HEK293 (cell line): ENCODE results near the gene SMAD7.

Source experiments
- CTCF ChIA-PET: fragments of 350-600 bp; formaldehyde crosslinking; extraction: SDS; loops from one replicate; lab custom pipeline; 2021; ENCODE audit warnings: antibody characterized with exemption; lab: Yijun Ruan, JAX
- POLR2A ChIA-PET: fragments of 300-600 bp; formaldehyde crosslinking; extraction: SDS; loops from one replicate; lab custom pipeline; 2020; ENCODE audit warnings: antibody characterized with exemption, inconsistent platforms; lab: Yijun Ruan, JAX
- H3K27ac ChIP-seq: fragments of 200-500 bp; sonication (Bioruptor generic); 2 replicates; pipeline ENCODE4 v1.5.1; 2014; ENCODE audit warnings: low read depth, low read length, control low read depth, inconsistent platforms; ENCODE audit errors: extremely low read depth
- H3K36me3 ChIP-seq, 2 experiments: fragments of 200-500 bp in 1 of 2; sonication (Bioruptor generic) in 1 of 2; 1 replicate in 1 of 2; 2 replicates in 1 of 2; pipeline ENCODE4 v1.5.1; 2014 to 2017; ENCODE audit warnings: inconsistent platforms in 2 of 2, low read length in 2 of 2; ENCODE audit not compliant: control insufficient read depth in 2 of 2, insufficient read depth in 1 of 2
- H3K4me1 ChIP-seq: fragments of 200-500 bp; sonication (Bioruptor generic); 2 replicates; pipeline ENCODE4 v1.5.1; 2014; ENCODE audit warnings: mild to moderate bottlenecking, low read length, inconsistent platforms; ENCODE audit not compliant: control insufficient read depth, insufficient read depth
- H3K4me3 ChIP-seq: 2 replicates; pipeline ENCODE4 v1.5.1; 2011; ENCODE audit warnings: low read depth, mild to moderate bottlenecking, control low read depth, low read length, moderate library complexity
- H3K9me3 ChIP-seq: fragments of 200-500 bp; sonication (Bioruptor generic); 2 replicates; pipeline ENCODE4 v1.5.1; 2014; ENCODE audit warnings: low read depth, low read length, inconsistent platforms; ENCODE audit not compliant: control insufficient read depth, insufficient read depth
- GLI4 ChIP-seq: fragments of 450-650 bp; formaldehyde crosslinking; IDR thresholded peaks from 2 replicates; pipeline ENCODE4 v1.5.1; 2016; ENCODE audit warnings: missing biosample characterization, missing genetic modification characterization
- HOXA7 ChIP-seq: sonication (generic); formaldehyde crosslinking; IDR thresholded peaks from 2 replicates; pipeline ENCODE4 v1.8.1; 2022; ENCODE audit warnings: missing genetic modification reagents, borderline replicate concordance
- KLF10 ChIP-seq: fragments of 450-650 bp; IDR thresholded peaks from 2 replicates; pipeline ENCODE4 v1.5.1; 2018; ENCODE audit warnings: missing biosample characterization, mild to moderate bottlenecking, missing genetic modification characterization
- KLF16 ChIP-seq: fragments of 450-650 bp; formaldehyde crosslinking; IDR thresholded peaks from 2 replicates; pipeline ENCODE4 v1.5.1; 2017; ENCODE audit warnings: missing biosample characterization, missing genetic modification characterization
- ZBTB8A ChIP-seq: fragments of 450-650 bp; formaldehyde crosslinking; IDR thresholded peaks from 2 replicates; pipeline ENCODE4 v1.5.1; 2016; ENCODE audit warnings: missing biosample characterization, missing genetic modification characterization
- ZFP37 ChIP-seq: fragments of 450-650 bp; formaldehyde crosslinking; IDR thresholded peaks from 2 replicates; pipeline ENCODE4 v1.5.1; 2016; ENCODE audit warnings: missing biosample characterization, missing genetic modification characterization
- ZFP41 ChIP-seq: fragments of 450-650 bp; formaldehyde crosslinking; IDR thresholded peaks from 2 replicates; pipeline ENCODE4 v1.5.1; 2016; ENCODE audit warnings: missing biosample characterization, missing genetic modification characterization, borderline replicate concordance
- ZFP69B ChIP-seq: fragments of 450-650 bp; formaldehyde crosslinking; IDR thresholded peaks from 2 replicates; pipeline ENCODE4 v1.5.1; 2016; ENCODE audit warnings: missing biosample characterization, missing genetic modification characterization
- ZNF184 ChIP-seq: fragments of 450-650 bp; IDR thresholded peaks from 2 replicates; pipeline ENCODE4 v1.5.1; 2018; ENCODE audit warnings: missing biosample characterization, mild to moderate bottlenecking, missing genetic modification characterization
- ZNF394 ChIP-seq: fragments of 450-650 bp; formaldehyde crosslinking; IDR thresholded peaks from 2 replicates; pipeline ENCODE4 v1.5.1; 2016; ENCODE audit warnings: missing biosample characterization, missing genetic modification characterization, mild to moderate bottlenecking, moderate library complexity, borderline replicate concordance
- ZNF416 ChIP-seq: fragments of 450-650 bp; formaldehyde crosslinking; IDR thresholded peaks from 2 replicates; pipeline ENCODE4 v1.5.1; 2016; ENCODE audit warnings: missing biosample characterization, missing genetic modification characterization
- ZNF433 ChIP-seq: fragments of 450-650 bp; formaldehyde crosslinking; IDR thresholded peaks from 2 replicates; pipeline ENCODE4 v1.5.1; 2016; ENCODE audit warnings: missing biosample characterization, missing genetic modification characterization, low read depth
- ZNF585B ChIP-seq: fragments of 450-650 bp; formaldehyde crosslinking; IDR thresholded peaks from 2 replicates; pipeline ENCODE4 v1.5.1; 2016; ENCODE audit warnings: missing biosample characterization, missing genetic modification characterization
- ZNF768 ChIP-seq: fragments of 450-650 bp; formaldehyde crosslinking; IDR thresholded peaks from 2 replicates; pipeline ENCODE4 v1.5.1; 2018; ENCODE audit warnings: missing biosample characterization, mild to moderate bottlenecking, missing genetic modification characterization
- TF ChIP-seq, protein P1 (sequence below): fragments of 450-650 bp; formaldehyde crosslinking; IDR thresholded peaks from 2 replicates; pipeline ENCODE4 v1.5.1; 2016; ENCODE audit warnings: missing biosample characterization, missing genetic modification characterization
- TF ChIP-seq, protein P2 (sequence below): fragments of 450-650 bp; formaldehyde crosslinking; IDR thresholded peaks from 2 replicates; pipeline ENCODE4 v1.5.1; 2016; ENCODE audit warnings: missing biosample characterization, missing genetic modification characterization
- TF ChIP-seq, protein P3 (sequence below): fragments of 450-650 bp; formaldehyde crosslinking; IDR thresholded peaks from 2 replicates; pipeline ENCODE4 v1.5.0; 2017; ENCODE audit warnings: missing biosample characterization, missing genetic modification characterization, borderline replicate concordance
- TF ChIP-seq, protein P4 (sequence below): fragments of 450-650 bp; formaldehyde crosslinking; IDR thresholded peaks from 2 replicates; pipeline ENCODE4 v1.5.1; 2016; ENCODE audit warnings: missing biosample characterization, missing genetic modification characterization
- TF ChIP-seq, protein P5 (sequence below): fragments of 450-650 bp; formaldehyde crosslinking; IDR thresholded peaks from 2 replicates; pipeline ENCODE4 v1.5.1; 2016; ENCODE audit warnings: missing biosample characterization, missing genetic modification characterization, low read depth

The SMAD7 gene

DNA sequence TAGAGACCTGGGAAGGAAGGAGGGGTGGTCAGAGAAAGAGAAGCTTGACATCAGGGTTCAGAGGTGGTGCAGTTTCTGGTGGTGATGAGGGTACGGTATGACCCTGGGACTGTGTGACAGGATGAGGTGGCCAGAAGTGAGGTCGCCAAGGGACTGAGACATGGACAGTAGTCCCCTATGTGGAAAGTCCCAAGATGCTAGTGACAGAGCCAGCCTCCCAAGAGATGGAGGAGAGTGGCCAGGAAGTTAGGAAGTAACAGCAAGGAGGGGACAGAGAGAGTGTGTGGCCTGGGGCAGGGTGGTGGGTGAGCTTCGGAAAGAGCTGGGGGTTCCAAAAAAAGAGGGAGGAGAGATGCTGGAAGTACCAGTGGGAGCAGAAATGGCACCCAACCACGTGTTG is 66.0 kb downstream of the SMAD7 start:
- no peak overlapping the region for H3K27ac ChIP-seq
- H3K4me3 ChIP-seq: no peak overlapping the region
- no peaks in the 10 kb centered on the region for H3K9me3 ChIP-seq
- TF ChIP-seq KLF16 (tag by site-specific recombination) (no peak), ZNF433 (no peak), ZNF585B (tag by site-specific recombination) (no peak)
- CTCF ChIA-PET: interaction anchor here (0.7 kb wide), 1 partner anchor 13 kb away, joined by 3 read pairs; no protein-coding TSS in a partner anchor
- no peaks in the 10 kb centered on the region for H3K4me1 ChIP-seq
- no peaks in the 10 kb centered on the region for H3K36me3 ChIP-seq
- POLR2A ChIA-PET: no interaction called here

DNA sequence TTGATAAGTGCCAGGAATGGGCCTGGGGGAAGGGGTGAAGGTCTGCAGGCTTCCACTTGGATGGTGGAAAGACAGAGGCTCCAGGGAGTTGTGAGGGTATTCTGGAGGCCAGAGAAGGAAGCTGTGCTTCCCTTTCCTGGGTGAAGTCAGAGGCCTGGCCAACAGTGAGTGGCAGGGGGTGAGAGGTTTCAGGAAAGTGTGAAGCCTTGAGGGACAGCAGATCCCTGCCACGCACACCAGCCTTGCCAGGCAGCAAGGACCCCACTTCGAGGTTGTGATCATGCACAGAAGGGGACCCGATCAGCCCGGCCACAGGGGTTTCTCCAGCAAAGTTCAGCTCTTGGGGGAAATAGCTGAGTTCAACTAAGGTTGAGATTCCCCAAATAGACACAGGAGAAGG is 66.5 kb downstream of the SMAD7 start:
- Histone ChIP-seq H3K27ac (no peak overlapping the region), H3K4me3 (no peak overlapping the region), H3K4me1 (no peaks in the 10 kb centered on the region), H3K9me3 (no peaks in the 10 kb centered on the region)
- ChIA-PET POLR2A (no interaction called here), CTCF (interaction anchor here (0.5 to 0.7 kb wide), 2 partner anchors 12 to 1327 kb away, joined by 3 read pairs; no protein-coding TSS in a partner anchor)
- TF ChIP-seq, protein P1, sequence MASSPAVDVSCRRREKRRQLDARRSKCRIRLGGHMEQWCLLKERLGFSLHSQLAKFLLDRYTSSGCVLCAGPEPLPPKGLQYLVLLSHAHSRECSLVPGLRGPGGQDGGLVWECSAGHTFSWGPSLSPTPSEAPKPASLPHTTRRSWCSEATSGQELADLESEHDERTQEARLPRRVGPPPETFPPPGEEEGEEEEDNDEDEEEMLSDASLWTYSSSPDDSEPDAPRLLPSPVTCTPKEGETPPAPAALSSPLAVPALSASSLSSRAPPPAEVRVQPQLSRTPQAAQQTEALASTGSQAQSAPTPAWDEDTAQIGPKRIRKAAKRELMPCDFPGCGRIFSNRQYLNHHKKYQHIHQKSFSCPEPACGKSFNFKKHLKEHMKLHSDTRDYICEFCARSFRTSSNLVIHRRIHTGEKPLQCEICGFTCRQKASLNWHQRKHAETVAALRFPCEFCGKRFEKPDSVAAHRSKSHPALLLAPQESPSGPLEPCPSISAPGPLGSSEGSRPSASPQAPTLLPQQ (tag by site-specific recombination): no peak
- TF ChIP-seq, protein P2, sequence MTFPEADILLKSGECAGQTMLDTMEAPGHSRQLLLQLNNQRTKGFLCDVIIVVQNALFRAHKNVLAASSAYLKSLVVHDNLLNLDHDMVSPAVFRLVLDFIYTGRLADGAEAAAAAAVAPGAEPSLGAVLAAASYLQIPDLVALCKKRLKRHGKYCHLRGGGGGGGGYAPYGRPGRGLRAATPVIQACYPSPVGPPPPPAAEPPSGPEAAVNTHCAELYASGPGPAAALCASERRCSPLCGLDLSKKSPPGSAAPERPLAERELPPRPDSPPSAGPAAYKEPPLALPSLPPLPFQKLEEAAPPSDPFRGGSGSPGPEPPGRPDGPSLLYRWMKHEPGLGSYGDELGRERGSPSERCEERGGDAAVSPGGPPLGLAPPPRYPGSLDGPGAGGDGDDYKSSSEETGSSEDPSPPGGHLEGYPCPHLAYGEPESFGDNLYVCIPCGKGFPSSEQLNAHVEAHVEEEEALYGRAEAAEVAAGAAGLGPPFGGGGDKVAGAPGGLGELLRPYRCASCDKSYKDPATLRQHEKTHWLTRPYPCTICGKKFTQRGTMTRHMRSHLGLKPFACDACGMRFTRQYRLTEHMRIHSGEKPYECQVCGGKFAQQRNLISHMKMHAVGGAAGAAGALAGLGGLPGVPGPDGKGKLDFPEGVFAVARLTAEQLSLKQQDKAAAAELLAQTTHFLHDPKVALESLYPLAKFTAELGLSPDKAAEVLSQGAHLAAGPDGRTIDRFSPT: no peak
- TF ChIP-seq, protein P3, sequence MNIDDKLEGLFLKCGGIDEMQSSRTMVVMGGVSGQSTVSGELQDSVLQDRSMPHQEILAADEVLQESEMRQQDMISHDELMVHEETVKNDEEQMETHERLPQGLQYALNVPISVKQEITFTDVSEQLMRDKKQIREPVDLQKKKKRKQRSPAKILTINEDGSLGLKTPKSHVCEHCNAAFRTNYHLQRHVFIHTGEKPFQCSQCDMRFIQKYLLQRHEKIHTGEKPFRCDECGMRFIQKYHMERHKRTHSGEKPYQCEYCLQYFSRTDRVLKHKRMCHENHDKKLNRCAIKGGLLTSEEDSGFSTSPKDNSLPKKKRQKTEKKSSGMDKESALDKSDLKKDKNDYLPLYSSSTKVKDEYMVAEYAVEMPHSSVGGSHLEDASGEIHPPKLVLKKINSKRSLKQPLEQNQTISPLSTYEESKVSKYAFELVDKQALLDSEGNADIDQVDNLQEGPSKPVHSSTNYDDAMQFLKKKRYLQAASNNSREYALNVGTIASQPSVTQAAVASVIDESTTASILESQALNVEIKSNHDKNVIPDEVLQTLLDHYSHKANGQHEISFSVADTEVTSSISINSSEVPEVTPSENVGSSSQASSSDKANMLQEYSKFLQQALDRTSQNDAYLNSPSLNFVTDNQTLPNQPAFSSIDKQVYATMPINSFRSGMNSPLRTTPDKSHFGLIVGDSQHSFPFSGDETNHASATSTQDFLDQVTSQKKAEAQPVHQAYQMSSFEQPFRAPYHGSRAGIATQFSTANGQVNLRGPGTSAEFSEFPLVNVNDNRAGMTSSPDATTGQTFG (tag by site-specific recombination): no peak
- TF ChIP-seq ZFP69B: no peak
- TF ChIP-seq, protein P4, sequence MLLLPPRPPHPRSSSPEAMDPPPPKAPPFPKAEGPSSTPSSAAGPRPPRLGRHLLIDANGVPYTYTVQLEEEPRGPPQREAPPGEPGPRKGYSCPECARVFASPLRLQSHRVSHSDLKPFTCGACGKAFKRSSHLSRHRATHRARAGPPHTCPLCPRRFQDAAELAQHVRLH: no peak
- TF ChIP-seq, all 188 proteins: peak for 0
- H3K36me3 ChIP-seq: no peaks in the 10 kb centered on the region

DNA sequence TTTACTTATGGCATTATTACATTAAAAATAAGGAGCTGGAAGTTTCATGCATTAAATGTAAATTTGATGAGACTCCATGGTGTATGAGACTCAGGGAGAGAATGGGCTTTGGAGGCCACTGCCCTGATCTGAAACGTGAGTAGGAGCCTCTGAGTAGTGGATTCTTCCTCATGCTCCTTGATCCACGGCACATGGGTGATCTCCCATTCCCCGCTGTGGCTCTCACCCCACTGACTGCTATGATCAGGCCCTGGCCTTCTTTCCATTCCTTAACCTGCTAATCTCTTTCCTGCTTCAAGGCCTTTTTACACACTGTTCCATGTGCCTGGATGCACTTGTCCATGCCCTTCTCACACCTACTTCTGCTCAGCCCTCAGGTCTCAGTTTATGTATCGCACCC is 68.4 kb downstream of the SMAD7 start:
- Histone ChIP-seq H3K36me3 (no peaks in the 10 kb centered on the region), H3K4me3 (no peak overlapping the region), H3K4me1 (no peaks in the 10 kb centered on the region), H3K27ac (no peak overlapping the region), H3K9me3 (no peaks in the 10 kb centered on the region)
- CTCF ChIA-PET: interaction anchor here (0.6 kb wide), 1 partner anchor 53 kb away, joined by 3 read pairs; no protein-coding TSS in a partner anchor
- TF ChIP-seq ZBTB8A (tag by site-specific recombination) (no peak), ZNF394 (tag by site-specific recombination) (no peak), ZNF416 (tag by site-specific recombination) (no peak), ZFP37 (tag by site-specific recombination) (no peak), ZNF768 (tag by site-specific recombination) (no peak), KLF10 (no peak), HOXA7 (no peak), GLI4 (no peak), ZNF184 (tag by site-specific recombination) (no peak), ZFP41 (tag by site-specific recombination) (no peak)
- TF ChIP-seq, protein P5, sequence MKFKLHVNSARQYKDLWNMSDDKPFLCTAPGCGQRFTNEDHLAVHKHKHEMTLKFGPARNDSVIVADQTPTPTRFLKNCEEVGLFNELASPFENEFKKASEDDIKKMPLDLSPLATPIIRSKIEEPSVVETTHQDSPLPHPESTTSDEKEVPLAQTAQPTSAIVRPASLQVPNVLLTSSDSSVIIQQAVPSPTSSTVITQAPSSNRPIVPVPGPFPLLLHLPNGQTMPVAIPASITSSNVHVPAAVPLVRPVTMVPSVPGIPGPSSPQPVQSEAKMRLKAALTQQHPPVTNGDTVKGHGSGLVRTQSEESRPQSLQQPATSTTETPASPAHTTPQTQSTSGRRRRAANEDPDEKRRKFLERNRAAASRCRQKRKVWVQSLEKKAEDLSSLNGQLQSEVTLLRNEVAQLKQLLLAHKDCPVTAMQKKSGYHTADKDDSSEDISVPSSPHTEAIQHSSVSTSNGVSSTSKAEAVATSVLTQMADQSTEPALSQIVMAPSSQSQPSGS (tag by site-specific recombination): no peak
- POLR2A ChIA-PET: no interaction called here
